ENCODE measurements around the gene PRKAR1B.
A peak's percentile ranks its signal among the peaks of the same experiment; 100 is the strongest.

The PRKAR1B gene

GRCh38 chr7:739983-740942, 13.2 kb upstream of the PRKAR1B start:
- DNase-seq: no peak

GRCh38 chr7:739455-739982, 12.4 kb upstream of the PRKAR1B start:
- DNase-seq: no peak

- no peak for DNase-seq
These were observed 11.8 kb upstream of the PRKAR1B start for GRCh38 chr7:738723-739454.

- no peak for DNase-seq
These were observed 11.2 kb upstream of the PRKAR1B start for GRCh38 chr7:738241-738640.

- DNase-seq: no peak
These were observed 7.7 kb upstream of the PRKAR1B start for GRCh38 chr7:734808-735207.

GRCh38 chr7:734214-734613, 7.1 kb upstream of the PRKAR1B start:
- DNase-seq: no peak

GRCh38 chr7:732556-732955, 5.5 kb upstream of the PRKAR1B start:
- no peak for DNase-seq

GRCh38 chr7:732094-732541, 5.0 kb upstream of the PRKAR1B start:
- DNase-seq: peak; percentile 18

- DNase-seq: no peak
These were observed 4.5 kb upstream of the PRKAR1B start for GRCh38 chr7:731440-732085.

- DNase-seq: no peak
These were observed 3.7 kb upstream of the PRKAR1B start for GRCh38 chr7:730501-731439.

GRCh38 chr7:729140-730000, 2.3 kb upstream of the PRKAR1B start:
- DNase-seq: no peak

GRCh38 chr7:728602-729001, 1.5 kb upstream of the PRKAR1B start:
- no peak for DNase-seq

GRCh38 chr7:727806-728460, 852 bp upstream of the PRKAR1B start:
- no peak for DNase-seq

- no peak for DNase-seq
These were observed 302 bp downstream of the PRKAR1B start for GRCh38 chr7:726854-727103.

- peak; percentile 89 for DNase-seq
These were observed 812 bp downstream of the PRKAR1B start, which contains the start of gene DNAAF5 for GRCh38 chr7:726084-726853. Gene DNAAF5 (plus strand): TSS chr7:726699. CDS start chr7:726721, 22 bp downstream.

- DNase-seq: no peak
These were observed 1.7 kb downstream of the PRKAR1B start for GRCh38 chr7:725223-726005.

GRCh38 chr7:724298-724697, 2.8 kb downstream of the PRKAR1B start:
- no peak for DNase-seq

- DNase-seq: no peak
These were observed 3.5 kb downstream of the PRKAR1B start for GRCh38 chr7:723541-723940.

Data from stimulated activated CD4-positive, alpha-beta T cell treated with anti-CD3 and anti-CD28 coated beads, Interleukin-4, amount 100 ng/mL, for 24 hours (primary cell).